Lower leg skin (tissue), 3 donors: ENCODE results near the gene DPCD.

ENCODE experiments used
- CTCF ChIP-seq, 3 donors: fragments of 450-650 bp; IDR thresholded peaks; one replicate each; pipeline ENCODE4 v1.5.1; 2016; ENCODE audit warnings: antibody characterized with exemption in 3 of 3, mild to moderate bottlenecking in 3 of 3, moderate library complexity in 2 of 3
- POLR2A ChIP-seq, 2 donors: fragments of 450-650 bp; IDR thresholded peaks; one replicate each; pipeline ENCODE4 v1.6.1; 2016 to 2017; ENCODE audit warnings: antibody characterized with exemption in 2 of 2, mild to moderate bottlenecking in 1 of 2, moderate library complexity in 1 of 2

DNA sequence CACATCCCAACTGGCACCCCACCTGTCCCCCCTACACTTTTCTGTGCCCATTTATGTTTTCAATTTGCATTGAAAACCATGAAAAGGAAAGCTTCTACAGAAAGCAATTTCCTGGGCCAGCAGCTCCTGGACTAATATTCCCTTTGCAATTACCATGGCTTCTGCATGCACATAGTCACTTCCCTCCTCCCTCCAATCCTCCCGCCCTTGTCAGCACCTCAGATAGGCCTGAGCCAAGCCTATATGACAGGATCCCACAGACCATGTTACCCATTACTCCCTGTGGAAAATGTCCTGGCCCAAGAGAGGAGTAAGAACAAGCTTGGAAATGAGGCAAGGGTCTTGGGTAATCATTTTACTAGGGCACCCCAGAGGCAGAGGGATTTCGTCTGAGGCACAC is 68.8 kb downstream of the DPCD start:
- no peak for TF ChIP-seq POLR2A (IDR thresholded peaks at IDR 0.05)
- no peak for TF ChIP-seq CTCF (IDR thresholded peaks at IDR 0.05)
